DOHH2 (cell line): Measurements from ENCODE around the gene UBN1.

Source experiments
- H3F3A ChIP-seq: fragments of 200-600 bp; sonication (generic), shearing (Covaris generic); 2 replicates; pipeline ENCODE4 v1.6.0; 2016; ENCODE audit warnings: antibody characterized with exemption, mild to moderate bottlenecking; ENCODE audit not compliant: control insufficient read depth, insufficient read depth
- H3K27ac ChIP-seq: fragments of 200-600 bp; sonication (generic); 2 replicates; pipeline ENCODE4 v1.5.1; 2014; ENCODE audit warnings: low read depth, mild to moderate bottlenecking, low read length, moderate library complexity
- H3K27me3 ChIP-seq: fragments of 200-600 bp; sonication (generic); 2 replicates; pipeline ENCODE4 v1.6.1; 2014; ENCODE audit warnings: mild to moderate bottlenecking, low read length, mixed read lengths; ENCODE audit not compliant: control insufficient read depth
- H3K36me3 ChIP-seq: fragments of 200-600 bp; sonication (generic); 2 replicates; pipeline ENCODE4 v1.6.1; 2014; ENCODE audit warnings: mild to moderate bottlenecking, low read length, moderate library complexity, mixed read lengths; ENCODE audit not compliant: control insufficient read depth
- H3K4me1 ChIP-seq: fragments of 200-600 bp; sonication (generic); 2 replicates; pipeline ENCODE4 v1.6.1; 2014; ENCODE audit warnings: mild to moderate bottlenecking, low read length, mixed read lengths; ENCODE audit not compliant: control insufficient read depth
- H3K4me2 ChIP-seq: fragments of 200-600 bp; sonication (generic); 2 replicates; pipeline ENCODE4 v1.6.0; 2014; ENCODE audit warnings: mild to moderate bottlenecking, low read length, moderate library complexity
- H3K4me3 ChIP-seq: fragments of 200-600 bp; sonication (generic); 2 replicates; pipeline ENCODE4 v1.5.1; 2014; ENCODE audit warnings: mild to moderate bottlenecking, low read length, mixed read lengths
- H3K79me2 ChIP-seq: fragments of 200-600 bp; sonication (generic); 2 replicates; pipeline ENCODE4 v1.6.1; 2014; ENCODE audit warnings: mild to moderate bottlenecking, low read length, mixed read lengths; ENCODE audit not compliant: control insufficient read depth
- H3K9me2 ChIP-seq: fragments of 200-600 bp; sonication (generic); replicated peaks from 2 replicates; pipeline ENCODE4 v1.6.1; 2014; ENCODE audit warnings: mild to moderate bottlenecking, low read length, mixed read lengths; ENCODE audit not compliant: control insufficient read depth
- H3K9me3 ChIP-seq: fragments of 200-600 bp; sonication (generic); 2 replicates; pipeline ENCODE4 v1.6.1; 2014; ENCODE audit warnings: antibody characterized with exemption, low read length, mixed read lengths; ENCODE audit not compliant: control insufficient read depth, insufficient read depth
- H4K20me1 ChIP-seq: fragments of 200-600 bp; sonication (generic); 2 replicates; pipeline ENCODE4 v1.6.0; 2014; ENCODE audit warnings: low read depth, mild to moderate bottlenecking, antibody characterized with exemption, low read length, moderate library complexity; ENCODE audit not compliant: control insufficient read depth, insufficient read depth
- EZH2phosphoT487 ChIP-seq: fragments of 200-600 bp; sonication (generic); IDR thresholded peaks from 2 replicates; pipeline ENCODE4 v1.6.1; 2017; ENCODE audit warnings: borderline replicate concordance, mild to moderate bottlenecking, antibody characterized with exemption, low read length, moderate library complexity, mixed read lengths
- TF ChIP-seq, protein P1 (sequence below): fragments of 200-600 bp; sonication (generic); IDR thresholded peaks from one replicate; pipeline ENCODE4 v1.5.1; 2014; ENCODE audit warnings: antibody characterized with exemption, mild to moderate bottlenecking, low read depth, low read length; ENCODE audit not compliant: poor library complexity, severe bottlenecking

UBN1 gene

DNA sequence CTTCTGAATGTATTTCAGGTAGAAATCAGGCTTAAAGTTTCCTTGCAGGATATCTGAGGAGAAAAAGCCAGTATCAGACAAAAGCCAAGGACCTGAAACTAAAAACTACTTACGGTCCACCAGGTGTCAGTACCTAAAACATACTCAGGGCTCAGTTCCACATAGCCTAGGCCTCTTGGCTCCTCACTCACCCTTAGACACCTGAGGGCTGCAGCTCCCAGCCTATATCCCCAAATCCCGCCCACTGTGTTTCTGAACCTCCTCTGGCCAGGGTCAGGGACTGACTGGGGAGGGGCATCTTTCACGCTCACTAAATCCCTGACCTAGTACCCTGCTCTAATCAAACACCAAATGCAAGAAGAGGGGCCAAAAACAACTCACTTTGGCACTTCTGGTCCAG, 36.0 kb upstream of the UBN1 start:
- no peaks in the 10 kb centered on the region for H3K9me3 ChIP-seq
- no peak overlapping the region for H3K27ac ChIP-seq
- no peaks in the 10 kb centered on the region for H3F3A ChIP-seq
- TF ChIP-seq, protein P1, sequence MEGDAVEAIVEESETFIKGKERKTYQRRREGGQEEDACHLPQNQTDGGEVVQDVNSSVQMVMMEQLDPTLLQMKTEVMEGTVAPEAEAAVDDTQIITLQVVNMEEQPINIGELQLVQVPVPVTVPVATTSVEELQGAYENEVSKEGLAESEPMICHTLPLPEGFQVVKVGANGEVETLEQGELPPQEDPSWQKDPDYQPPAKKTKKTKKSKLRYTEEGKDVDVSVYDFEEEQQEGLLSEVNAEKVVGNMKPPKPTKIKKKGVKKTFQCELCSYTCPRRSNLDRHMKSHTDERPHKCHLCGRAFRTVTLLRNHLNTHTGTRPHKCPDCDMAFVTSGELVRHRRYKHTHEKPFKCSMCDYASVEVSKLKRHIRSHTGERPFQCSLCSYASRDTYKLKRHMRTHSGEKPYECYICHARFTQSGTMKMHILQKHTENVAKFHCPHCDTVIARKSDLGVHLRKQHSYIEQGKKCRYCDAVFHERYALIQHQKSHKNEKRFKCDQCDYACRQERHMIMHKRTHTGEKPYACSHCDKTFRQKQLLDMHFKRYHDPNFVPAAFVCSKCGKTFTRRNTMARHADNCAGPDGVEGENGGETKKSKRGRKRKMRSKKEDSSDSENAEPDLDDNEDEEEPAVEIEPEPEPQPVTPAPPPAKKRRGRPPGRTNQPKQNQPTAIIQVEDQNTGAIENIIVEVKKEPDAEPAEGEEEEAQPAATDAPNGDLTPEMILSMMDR = no peak
- no peak for TF ChIP-seq EZH2phosphoT487
- H3K4me1 ChIP-seq = no peaks in the 10 kb centered on the region
- no peaks in the 10 kb centered on the region for H3K27me3 ChIP-seq
- H3K36me3 ChIP-seq = peaks cover 62% of the 10 kb centered on the region
- H3K4me3 ChIP-seq = no peak overlapping the region
- H3K79me2 ChIP-seq = no peaks in the 10 kb centered on the region
- H3K9me2 ChIP-seq = no peaks in the 10 kb centered on the region
- H3K4me2 ChIP-seq = no peak overlapping the region
- H4K20me1 ChIP-seq = no peaks in the 10 kb centered on the region

DNA sequence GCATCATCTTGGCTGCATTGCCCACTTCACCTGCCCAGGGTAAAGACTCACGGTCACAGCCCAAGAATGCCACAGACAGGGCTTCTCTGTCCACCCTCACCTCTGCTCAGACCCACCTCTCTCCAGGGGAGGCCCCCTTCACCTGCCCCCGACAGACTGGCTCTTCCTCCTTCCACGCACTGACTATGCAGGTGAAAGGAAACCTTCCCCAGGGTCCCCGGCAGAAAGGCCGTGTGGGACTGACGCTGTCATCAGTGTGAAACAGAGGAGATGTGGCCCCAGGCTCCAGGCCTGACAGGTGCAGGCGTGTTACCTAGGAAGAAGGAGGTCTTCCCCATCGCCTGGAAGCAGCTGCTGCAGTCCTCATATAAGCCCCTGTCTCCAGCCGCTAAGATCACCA, 35.5 kb upstream of the UBN1 start:
- no peaks in the 10 kb centered on the region for H4K20me1 ChIP-seq
- no peaks in the 10 kb centered on the region for H3K4me1 ChIP-seq
- no peak overlapping the region for H3K4me2 ChIP-seq
- H3K79me2 ChIP-seq = no peaks in the 10 kb centered on the region
- H3K27me3 ChIP-seq = no peaks in the 10 kb centered on the region
- no peaks in the 10 kb centered on the region for H3F3A ChIP-seq
- H3K9me2 ChIP-seq = no peaks in the 10 kb centered on the region
- peaks cover 63% of the 10 kb centered on the region for H3K36me3 ChIP-seq
- TF ChIP-seq EZH2phosphoT487 = no peak
- TF ChIP-seq, protein P1 = no peak
- H3K4me3 ChIP-seq = no peak overlapping the region
- no peak overlapping the region for H3K27ac ChIP-seq
- H3K9me3 ChIP-seq = no peaks in the 10 kb centered on the region

DNA sequence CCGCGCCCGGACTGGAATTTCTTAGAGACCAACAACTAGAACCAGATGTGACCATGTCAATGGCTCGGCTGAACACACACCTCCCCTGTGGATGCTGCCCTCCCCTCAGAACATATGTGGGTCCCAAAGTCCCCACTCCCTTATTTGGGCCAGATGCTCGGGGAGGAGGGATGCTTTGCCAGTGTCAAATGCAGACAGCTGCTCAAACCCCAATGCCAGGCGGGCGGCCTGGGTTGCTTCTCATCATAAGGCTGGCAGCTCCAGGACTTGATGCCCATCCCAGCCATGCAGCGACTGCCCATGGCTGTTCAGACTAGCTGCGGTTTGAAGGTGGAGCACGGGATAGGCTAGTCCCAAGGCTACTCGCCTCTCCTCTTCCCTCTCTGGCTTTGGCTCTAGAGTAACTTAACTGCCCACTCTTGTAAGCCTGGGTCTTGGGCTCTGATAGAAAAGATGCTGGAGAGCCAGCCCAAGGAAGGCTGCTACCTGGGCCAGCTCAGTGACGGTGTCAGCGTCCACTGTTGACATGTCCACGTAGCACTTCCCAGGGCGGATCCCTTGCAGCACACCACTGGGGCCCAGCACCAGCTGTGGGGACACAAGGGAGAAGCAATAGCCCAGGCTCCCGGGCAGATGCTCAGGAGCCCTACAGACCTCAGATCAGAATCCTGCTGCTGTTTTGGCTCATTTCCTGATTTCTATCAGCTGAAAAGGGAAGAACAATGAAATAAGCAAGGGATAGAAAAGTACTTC, 33.9 kb upstream of the UBN1 start:
- Histone ChIP-seq H4K20me1 (no peaks in the 10 kb centered on the region), H3K9me2 (no peaks in the 10 kb centered on the region), H3F3A (no peaks in the 10 kb centered on the region), H3K79me2 (no peaks in the 10 kb centered on the region), H3K4me1 (no peaks in the 10 kb centered on the region), H3K4me2 (no peak overlapping the region), H3K27me3 (no peaks in the 10 kb centered on the region), H3K9me3 (no peaks in the 10 kb centered on the region), H3K36me3 (peaks cover 62% of the 10 kb centered on the region), H3K27ac (no peak overlapping the region), H3K4me3 (no peak overlapping the region)
- TF ChIP-seq EZH2phosphoT487 = no peak
- TF ChIP-seq, protein P1 = no peak
